GM19023 (cell line): ENCODE results near the gene MISFA.
"Not testable (repeated sequence)": the region's sequence is repeated elsewhere in the genome, so short reads cannot be mapped to it uniquely, and the experiment has no call there.

ENCODE experiments used
- ATAC-seq: cut with Tn5 transposase; IDR thresholded peaks from one replicate; pipeline ENCODE4 v1.9.1; 2021; ENCODE audit warnings: mild to moderate bottlenecking, moderate library complexity; ENCODE audit not compliant: unreplicated experiment

Gene MISFA

GRCh38 chr11:18599739-18600230, at the start of gene MISFA:
Gene MISFA, plus strand, starts transcription at chr11:18599789. Its CDS starts 140 bp downstream, at chr11:18599929.
- no peak for ATAC-seq

- no peak for ATAC-seq
These were observed 36.4 kb upstream of the MISFA start for GRCh38 chr11:18563090-18563730.

- ATAC-seq = no peak
These were observed 35.4 kb upstream of the MISFA start for GRCh38 chr11:18564149-18564548.

GRCh38 chr11:18566406-18566805, 33.2 kb upstream of the MISFA start:
- no peak for ATAC-seq

GRCh38 chr11:18567081-18567480, 32.5 kb upstream of the MISFA start:
- no peak for ATAC-seq

GRCh38 chr11:18575361-18575760, 24.2 kb upstream of the MISFA start:
- no peak for ATAC-seq

GRCh38 chr11:18578975-18579598, 20.5 kb upstream of the MISFA start:
- no peak for ATAC-seq

GRCh38 chr11:18580113-18580766, 19.3 kb upstream of the MISFA start:
- no peak for ATAC-seq

GRCh38 chr11:18581825-18582224, 17.8 kb upstream of the MISFA start:
- no peak for ATAC-seq

- ATAC-seq = peak; percentile 63
These were observed 11.0 kb upstream of the MISFA start, which contains the start of gene UEVLD for GRCh38 chr11:18588297-18589252. Gene UEVLD, minus strand, starts transcription at chr11:18588734. Its CDS starts 80 bp downstream, at chr11:18588654.

- no peak for ATAC-seq
These were observed 9.0 kb upstream of the MISFA start for GRCh38 chr11:18590571-18590970.

GRCh38 chr11:18594088-18594487, 5.5 kb upstream of the MISFA start:
- ATAC-seq = not testable (repeated sequence)

GRCh38 chr11:18594999-18595749, 4.4 kb upstream of the MISFA start:
- ATAC-seq = no peak

GRCh38 chr11:18600915-18601569, 1.5 kb downstream of the MISFA start:
- ATAC-seq = no peak

GRCh38 chr11:18608376-18608775, 8.8 kb downstream of the MISFA start:
- no peak for ATAC-seq

GRCh38 chr11:18611196-18611595, 11.6 kb downstream of the MISFA start:
- no peak for ATAC-seq

- no peak for ATAC-seq
These were observed 12.8 kb downstream of the MISFA start for GRCh38 chr11:18612394-18612793.

- ATAC-seq = no peak
These were observed 15.1 kb downstream of the MISFA start for GRCh38 chr11:18614667-18615066.

GRCh38 chr11:18615628-18616392, 16.2 kb downstream of the MISFA start:
- peak; percentile 81 for ATAC-seq
